Neutrophil (primary cell): Measurements from ENCODE around the gene FAM234B.
A peak's percentile ranks its signal among the peaks of the same experiment; 100 is the strongest.

Experiments used
- H3K27ac ChIP-seq: fragments of 200-600 bp; sonication (generic); 2 replicates; pipeline ENCODE4 v1.5.1; 2016; ENCODE audit warnings: mild to moderate bottlenecking, moderate library complexity
- H3K27me3 ChIP-seq: fragments of 200-600 bp; sonication (generic); 2 replicates; pipeline ENCODE4 v1.6.0; 2016; ENCODE audit warnings: mild to moderate bottlenecking
- H3K36me3 ChIP-seq: fragments of 200-600 bp; sonication (generic); 2 replicates; pipeline ENCODE4 v1.5.1; 2017
- H3K4me1 ChIP-seq, 2 experiments: fragments of 200-600 bp in 1 of 2; sonication (generic) in 1 of 2; 1 replicate in 1 of 2; 2 replicates in 1 of 2; pipeline versions ENCODE4 v1.5.1 to v1.6.1; 2013 to 2016; ENCODE audit warnings: low read depth in 1 of 2, low read length in 1 of 2, mild to moderate bottlenecking in 1 of 2, moderate library complexity in 1 of 2; ENCODE audit not compliant: control insufficient read depth in 1 of 2, insufficient read depth in 1 of 2
- H3K4me3 ChIP-seq, 2 experiments: fragments of 200-600 bp in 1 of 2; sonication (generic) in 1 of 2; 1 replicate in 1 of 2; 2 replicates in 1 of 2; pipeline ENCODE4 v1.5.1; 2013 to 2016; ENCODE audit warnings: low read depth in 1 of 2, low read length in 1 of 2, mild to moderate bottlenecking in 1 of 2, moderate library complexity in 1 of 2
- H3K9me3 ChIP-seq: fragments of 200-600 bp; sonication (generic); 2 replicates; pipeline ENCODE4 v1.5.1; 2016
- TF ChIP-seq, protein P1 (sequence below): fragments of 200-600 bp; sonication (generic); IDR thresholded peaks from 2 replicates; pipeline ENCODE4 v1.5.1; 2016; ENCODE audit warnings: antibody characterized with exemption

Gene FAM234B, protein sequence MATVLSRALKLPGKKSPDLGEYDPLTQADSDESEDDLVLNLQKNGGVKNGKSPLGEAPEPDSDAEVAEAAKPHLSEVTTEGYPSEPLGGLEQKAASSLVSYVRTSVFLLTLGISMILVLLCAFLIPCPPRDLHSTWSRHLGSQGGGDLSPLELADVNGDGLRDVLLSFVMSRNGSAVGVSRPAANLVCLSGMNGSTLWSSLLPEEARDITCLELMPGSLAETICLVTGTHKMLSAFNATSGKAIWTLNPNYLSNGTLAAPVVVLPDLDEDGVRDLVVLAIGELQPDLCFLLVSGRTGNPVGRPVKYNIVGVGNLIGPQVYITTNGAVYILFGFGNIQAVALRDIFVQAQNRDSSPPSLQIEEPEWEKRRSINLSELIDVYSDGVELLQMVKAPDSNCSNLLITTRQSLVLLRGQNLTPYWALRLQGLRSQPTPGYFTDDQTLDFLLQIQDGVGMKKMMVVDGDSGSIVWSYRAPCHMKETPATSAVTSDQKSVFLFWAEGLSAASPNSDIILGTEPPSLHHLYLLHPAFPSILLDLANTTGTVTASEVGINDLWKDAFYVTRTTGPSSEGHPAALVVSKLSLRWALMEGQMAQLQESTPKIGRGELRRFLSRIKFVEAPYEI

GRCh38 chr12:13044002-13044905, at the start of gene FAM234B:
Gene FAM234B, plus strand, starts transcription at chr12:13044381. Its CDS starts 23 bp downstream, at chr12:13044404.
- Histone ChIP-seq H3K27me3 (peaks cover 19% of the 10 kb centered on the region), H3K4me3 (peak within 1 kb of the TSS; percentile 76 to 81), H3K4me1 (peaks cover 5 to 10% of the 10 kb centered on the region in 2 experiments), H3K9me3 (no peaks in the 10 kb centered on the region), H3K36me3 (no peaks in the 10 kb centered on the region), H3K27ac (no peak within 1 kb of the TSS)
- TF ChIP-seq, protein P1, sequence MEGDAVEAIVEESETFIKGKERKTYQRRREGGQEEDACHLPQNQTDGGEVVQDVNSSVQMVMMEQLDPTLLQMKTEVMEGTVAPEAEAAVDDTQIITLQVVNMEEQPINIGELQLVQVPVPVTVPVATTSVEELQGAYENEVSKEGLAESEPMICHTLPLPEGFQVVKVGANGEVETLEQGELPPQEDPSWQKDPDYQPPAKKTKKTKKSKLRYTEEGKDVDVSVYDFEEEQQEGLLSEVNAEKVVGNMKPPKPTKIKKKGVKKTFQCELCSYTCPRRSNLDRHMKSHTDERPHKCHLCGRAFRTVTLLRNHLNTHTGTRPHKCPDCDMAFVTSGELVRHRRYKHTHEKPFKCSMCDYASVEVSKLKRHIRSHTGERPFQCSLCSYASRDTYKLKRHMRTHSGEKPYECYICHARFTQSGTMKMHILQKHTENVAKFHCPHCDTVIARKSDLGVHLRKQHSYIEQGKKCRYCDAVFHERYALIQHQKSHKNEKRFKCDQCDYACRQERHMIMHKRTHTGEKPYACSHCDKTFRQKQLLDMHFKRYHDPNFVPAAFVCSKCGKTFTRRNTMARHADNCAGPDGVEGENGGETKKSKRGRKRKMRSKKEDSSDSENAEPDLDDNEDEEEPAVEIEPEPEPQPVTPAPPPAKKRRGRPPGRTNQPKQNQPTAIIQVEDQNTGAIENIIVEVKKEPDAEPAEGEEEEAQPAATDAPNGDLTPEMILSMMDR: no peak

GRCh38 chr12:12995088-12995487, 49.1 kb upstream of the FAM234B start:
- TF ChIP-seq, protein P1: no peak
- no peak overlapping the region for H3K4me3 ChIP-seq
- no peak overlapping the region for H3K27ac ChIP-seq
- H3K9me3 ChIP-seq: no peaks in the 10 kb centered on the region
- H3K36me3 ChIP-seq: no peaks in the 10 kb centered on the region
- H3K27me3 ChIP-seq: no peaks in the 10 kb centered on the region
- peaks cover 20 to 24% of the 10 kb centered on the region in 2 experiments for H3K4me1 ChIP-seq

DNA sequence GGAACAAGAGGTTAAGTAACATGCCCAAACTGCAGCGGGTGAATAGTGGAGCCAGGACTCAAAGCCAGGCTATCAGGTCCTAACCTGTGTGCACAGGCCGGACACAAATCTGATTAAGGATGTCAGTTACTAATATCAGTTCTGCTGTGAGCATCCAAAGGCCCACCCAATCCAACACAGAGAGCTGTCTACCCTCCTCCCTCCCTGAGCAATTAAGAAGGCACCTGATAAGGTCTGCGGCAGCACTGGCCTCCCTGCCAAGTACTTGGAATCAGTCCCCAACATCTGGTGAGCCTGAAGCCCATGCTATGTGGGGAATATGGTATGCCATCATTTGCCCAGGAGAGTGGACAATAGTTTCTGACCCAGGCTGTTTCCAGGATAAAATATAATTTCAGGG, 48.0 kb upstream of the FAM234B start:
- Histone ChIP-seq H3K27me3 (no peaks in the 10 kb centered on the region), H3K36me3 (no peaks in the 10 kb centered on the region), H3K9me3 (no peaks in the 10 kb centered on the region), H3K4me3 (no peak overlapping the region), H3K4me1 (peaks cover 24 to 25% of the 10 kb centered on the region in 2 experiments), H3K27ac (no peak overlapping the region)
- TF ChIP-seq, protein P1: no peak

DNA sequence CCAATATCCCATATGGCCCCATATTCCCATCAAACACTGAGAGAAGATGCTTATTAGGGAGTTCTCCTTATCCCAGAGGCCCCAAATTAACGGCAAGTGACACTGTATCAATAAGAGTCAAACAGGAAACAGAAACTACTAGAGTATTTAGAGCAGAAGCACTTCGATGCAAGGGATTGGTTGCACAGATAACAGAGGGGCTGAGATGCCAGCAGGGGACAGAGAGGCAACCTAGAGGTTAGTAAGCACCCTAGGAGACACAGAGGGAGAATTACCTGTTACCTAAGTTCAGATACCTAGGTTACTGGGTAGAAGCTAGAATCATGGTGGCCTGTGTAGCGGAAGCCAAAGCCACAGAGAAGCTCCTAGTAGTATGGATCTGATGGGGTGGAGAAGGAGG, 47.0 kb upstream of the FAM234B start:
- H3K36me3 ChIP-seq: no peaks in the 10 kb centered on the region
- no peak overlapping the region for H3K4me3 ChIP-seq
- H3K27me3 ChIP-seq: peaks cover 1% of the 10 kb centered on the region
- peaks cover 29 to 31% of the 10 kb centered on the region in 2 experiments for H3K4me1 ChIP-seq
- TF ChIP-seq, protein P1: no peak
- no peaks in the 10 kb centered on the region for H3K9me3 ChIP-seq
- H3K27ac ChIP-seq: no peak overlapping the region

- TF ChIP-seq, protein P1: no peak
- Histone ChIP-seq H3K4me1 (peaks cover 27 to 30% of the 10 kb centered on the region in 2 experiments), H3K27me3 (peaks cover 7% of the 10 kb centered on the region), H3K4me3 (no peak overlapping the region), H3K27ac (no peak overlapping the region), H3K9me3 (no peaks in the 10 kb centered on the region), H3K36me3 (no peaks in the 10 kb centered on the region)
These were observed 46.4 kb upstream of the FAM234B start for GRCh38 chr12:12997734-12998133.
